HG03095 (cell line): ENCODE measurements around the gene HTR7.
"Not testable (repeated sequence)": the region's sequence is repeated elsewhere in the genome, so short reads cannot be mapped to it uniquely, and the experiment has no call there.

Experiments used
- ATAC-seq: cut with Tn5 transposase; IDR thresholded peaks from one replicate; pipeline ENCODE4 v1.9.1; 2021; ENCODE audit warnings: moderate library complexity; ENCODE audit not compliant: unreplicated experiment

HTR7 gene

GRCh38 chr10:90858461-90858968 is 676 bp upstream of the HTR7 start:
- no peak for ATAC-seq

DNA sequence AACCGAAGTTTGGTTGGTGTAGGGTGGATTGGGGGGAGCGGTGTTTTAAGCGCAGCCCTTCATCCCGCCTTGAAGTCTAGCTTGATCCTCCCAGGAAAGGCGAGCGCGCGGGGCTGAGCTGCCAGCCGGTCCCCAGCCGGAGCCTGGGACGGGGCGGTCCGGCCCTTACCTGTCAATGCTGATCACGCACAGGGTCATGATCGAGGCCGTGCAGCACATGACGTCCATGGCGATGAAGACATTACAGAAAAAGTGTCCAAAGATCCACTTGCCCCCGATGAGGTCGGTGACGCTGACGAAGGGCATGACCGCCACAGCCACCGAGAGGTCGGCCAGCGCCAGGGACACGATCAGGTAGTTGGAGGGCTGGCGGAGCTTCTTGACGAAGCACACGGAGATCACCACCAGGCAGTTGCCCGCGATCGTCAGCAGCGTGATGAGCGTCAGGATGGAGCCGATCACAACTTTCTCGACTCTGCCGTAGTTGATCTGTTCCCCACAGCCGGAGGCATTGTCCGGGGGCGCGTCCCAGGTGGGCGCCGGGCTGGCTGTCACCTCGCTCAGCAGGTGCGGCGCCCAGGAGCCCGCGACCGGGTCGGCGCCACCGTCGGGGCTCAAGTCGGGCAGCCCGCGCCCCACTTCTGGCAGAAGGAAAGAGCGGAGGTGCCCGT is 740 bp downstream of the HTR7 start:
- ATAC-seq = no peak

- ATAC-seq = no peak
These were observed 1.6 kb downstream of the HTR7 start for GRCh38 chr10:90856261-90856660.

DNA sequence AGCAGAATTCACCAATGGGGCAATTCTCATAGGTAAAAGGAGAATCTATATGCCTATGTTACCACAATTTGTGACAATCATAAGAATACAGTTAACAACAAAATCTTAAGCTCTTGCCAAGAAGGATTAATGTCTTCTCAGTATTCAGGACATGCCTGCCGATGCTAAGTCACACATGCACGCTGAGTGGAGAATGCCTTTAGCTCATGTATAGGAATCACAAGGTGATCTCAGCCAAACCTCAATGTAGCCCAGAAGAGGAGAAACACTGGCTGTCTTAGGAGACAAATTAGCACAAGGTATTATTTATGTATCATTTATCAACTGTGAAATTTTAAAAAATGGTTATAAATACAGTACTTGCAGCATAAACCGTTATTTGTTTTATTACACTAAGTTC is 2.7 kb downstream of the HTR7 start:
- ATAC-seq = no peak

- no peak for ATAC-seq
These were observed 7.7 kb downstream of the HTR7 start for GRCh38 chr10:90849956-90850749.

- ATAC-seq = no peak
These were observed 10.4 kb downstream of the HTR7 start for GRCh38 chr10:90847436-90847835.

DNA sequence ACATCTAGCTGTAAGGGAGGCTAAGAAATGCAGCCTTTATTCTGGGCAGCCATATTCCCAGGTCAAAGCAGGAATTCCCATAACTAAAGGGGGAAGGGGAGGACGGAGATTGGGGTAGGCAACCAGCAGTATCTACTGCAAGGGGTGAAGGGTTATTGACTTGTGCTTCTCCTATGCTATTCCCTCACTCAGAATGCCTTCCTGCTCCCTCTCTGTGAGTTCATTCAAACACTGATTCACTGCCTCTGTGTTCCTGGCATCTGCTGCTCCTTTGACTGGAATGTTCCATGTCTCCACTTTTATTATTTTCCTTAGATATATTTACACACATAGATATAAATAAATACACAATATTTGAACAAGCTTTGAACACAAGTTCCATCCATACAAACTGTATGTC is 11.1 kb downstream of the HTR7 start:
- no peak for ATAC-seq

GRCh38 chr10:90845726-90846125 is 12.1 kb downstream of the HTR7 start:
- ATAC-seq = no peak

- no peak for ATAC-seq
These were observed 15.1 kb downstream of the HTR7 start for GRCh38 chr10:90842725-90843124.

DNA sequence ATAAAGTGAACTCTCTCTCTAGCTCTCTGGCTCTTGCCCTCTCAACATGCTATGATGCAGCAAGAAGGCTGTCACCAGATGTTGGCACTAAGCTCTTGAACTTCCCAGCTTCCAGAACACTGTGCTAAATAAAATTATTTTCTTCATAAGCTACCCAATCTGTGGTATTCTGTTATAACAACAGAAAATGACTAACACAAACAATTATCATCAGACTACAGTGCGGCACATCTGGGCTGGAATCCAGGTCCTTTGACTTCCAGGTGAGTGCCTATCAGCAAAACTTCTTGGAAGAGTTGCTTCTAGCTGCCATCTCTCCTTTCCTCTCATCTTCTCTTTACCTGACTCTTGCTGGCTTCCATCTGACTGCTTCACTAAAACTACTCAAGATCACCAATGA is 20.4 kb downstream of the HTR7 start:
- no peak for ATAC-seq

- ATAC-seq = no peak
These were observed 23.5 kb downstream of the HTR7 start for GRCh38 chr10:90834326-90834725.

- no peak for ATAC-seq
These were observed 25.7 kb downstream of the HTR7 start for GRCh38 chr10:90832111-90832510.

DNA sequence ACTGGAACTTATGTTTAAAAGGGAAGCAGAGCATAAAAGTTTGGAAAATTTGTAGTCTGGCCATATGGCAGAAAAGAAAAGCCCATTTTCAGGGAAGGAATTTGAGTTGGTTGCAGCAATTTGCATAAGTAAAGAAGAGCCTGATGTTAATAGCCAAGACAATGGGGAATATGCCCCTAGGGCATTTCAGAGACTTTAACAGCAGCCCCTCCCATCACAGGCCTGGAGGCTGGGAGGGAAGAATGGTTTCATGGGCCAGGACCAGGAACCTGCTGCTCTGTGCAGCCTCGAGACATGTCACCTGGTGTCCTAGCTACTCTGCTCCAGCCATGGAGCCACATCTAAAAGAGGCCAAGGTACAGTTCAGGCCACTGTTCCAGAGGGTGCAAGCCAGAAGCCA is 35.3 kb downstream of the HTR7 start:
- ATAC-seq = no peak

- ATAC-seq = not testable (repeated sequence)
These were observed 36.0 kb downstream of the HTR7 start for GRCh38 chr10:90821864-90822263.

- ATAC-seq = no peak
These were observed 37.9 kb downstream of the HTR7 start for GRCh38 chr10:90819911-90820310.

GRCh38 chr10:90818736-90819135 is 39.1 kb downstream of the HTR7 start:
- ATAC-seq = no peak

GRCh38 chr10:90817128-90817889 is 40.5 kb downstream of the HTR7 start:
- no peak for ATAC-seq

GRCh38 chr10:90816466-90816865 is 41.4 kb downstream of the HTR7 start:
- ATAC-seq = no peak

DNA sequence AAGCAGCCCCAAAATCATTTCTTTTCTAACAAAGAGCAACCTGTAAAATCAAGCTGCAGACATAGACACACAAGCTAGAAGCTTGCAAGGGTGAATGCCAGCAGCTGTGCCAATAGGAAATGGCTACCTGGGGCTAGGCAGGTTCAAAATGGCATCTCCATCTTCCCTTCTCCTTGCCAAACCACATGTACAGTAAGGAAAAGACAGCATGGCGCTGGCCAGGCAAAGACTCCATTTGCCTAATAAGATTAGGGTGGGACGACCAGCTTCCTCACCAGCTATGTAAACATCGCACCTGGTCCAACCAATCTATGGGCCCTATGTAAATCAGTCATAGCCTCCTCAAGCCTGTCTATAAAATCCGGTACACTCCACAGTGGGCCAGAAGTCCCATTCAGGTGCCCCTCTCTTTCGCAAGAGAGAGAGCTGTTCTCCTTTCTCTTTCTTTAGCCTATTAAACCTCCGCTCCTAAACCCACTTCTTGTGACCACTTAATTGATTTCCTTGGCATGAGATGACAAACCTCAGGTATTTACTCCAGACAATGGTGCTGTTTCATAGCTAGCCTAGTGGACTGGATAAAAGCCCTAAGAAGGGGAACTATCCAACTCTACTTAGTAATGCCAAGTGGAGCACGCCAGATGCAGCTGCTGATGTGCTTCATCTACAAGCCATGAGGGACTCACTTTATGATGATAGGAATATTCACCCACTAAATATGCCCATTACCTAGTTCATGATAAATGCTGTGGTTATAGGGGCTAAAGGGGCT is 44.1 kb downstream of the HTR7 start:
- ATAC-seq = no peak

DNA sequence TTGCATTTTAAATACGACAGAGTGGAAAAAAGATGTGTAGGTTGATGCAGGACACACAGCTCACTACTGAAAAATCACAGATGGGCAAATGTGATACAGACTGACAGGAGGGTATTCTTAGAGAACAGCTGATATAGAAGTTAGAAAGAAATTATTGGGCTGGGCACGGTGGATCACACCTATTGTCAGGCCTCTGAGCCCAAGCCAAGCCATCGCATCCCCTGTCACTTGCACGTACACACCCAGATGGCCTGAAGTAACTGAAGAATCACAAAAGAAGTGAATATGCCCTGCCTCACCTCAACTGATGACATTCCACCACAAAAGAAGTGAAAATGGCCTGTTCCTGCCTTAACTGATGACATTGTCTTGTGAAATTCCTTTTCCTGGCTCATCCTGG is 50.7 kb downstream of the HTR7 start:
- ATAC-seq = not testable (repeated sequence)

GRCh38 chr10:90806677-90807076 is 51.2 kb downstream of the HTR7 start:
- ATAC-seq = no peak
